B cell (primary cell): ENCODE measurements around the gene S100A16.
"Not testable (repeated sequence)": the region's sequence is repeated elsewhere in the genome, so short reads cannot be mapped to it uniquely, and the experiment has no call there.

Source experiments
- EZH2 ChIP-seq: IDR thresholded peaks from 2 replicates; pipeline ENCODE4 v1.6.1; 2012; ENCODE audit warnings: borderline replicate concordance, low read depth, mild to moderate bottlenecking, moderate library complexity, low read length; ENCODE audit not compliant: insufficient read depth, poor library complexity, severe bottlenecking
- TF ChIP-seq, protein P1 (sequence below): fragments of 200-600 bp; IDR thresholded peaks from one replicate; pipeline ENCODE4 v1.8.0; 2022; ENCODE audit warnings: antibody characterized with exemption, mild to moderate bottlenecking

- TF ChIP-seq, protein P1, sequence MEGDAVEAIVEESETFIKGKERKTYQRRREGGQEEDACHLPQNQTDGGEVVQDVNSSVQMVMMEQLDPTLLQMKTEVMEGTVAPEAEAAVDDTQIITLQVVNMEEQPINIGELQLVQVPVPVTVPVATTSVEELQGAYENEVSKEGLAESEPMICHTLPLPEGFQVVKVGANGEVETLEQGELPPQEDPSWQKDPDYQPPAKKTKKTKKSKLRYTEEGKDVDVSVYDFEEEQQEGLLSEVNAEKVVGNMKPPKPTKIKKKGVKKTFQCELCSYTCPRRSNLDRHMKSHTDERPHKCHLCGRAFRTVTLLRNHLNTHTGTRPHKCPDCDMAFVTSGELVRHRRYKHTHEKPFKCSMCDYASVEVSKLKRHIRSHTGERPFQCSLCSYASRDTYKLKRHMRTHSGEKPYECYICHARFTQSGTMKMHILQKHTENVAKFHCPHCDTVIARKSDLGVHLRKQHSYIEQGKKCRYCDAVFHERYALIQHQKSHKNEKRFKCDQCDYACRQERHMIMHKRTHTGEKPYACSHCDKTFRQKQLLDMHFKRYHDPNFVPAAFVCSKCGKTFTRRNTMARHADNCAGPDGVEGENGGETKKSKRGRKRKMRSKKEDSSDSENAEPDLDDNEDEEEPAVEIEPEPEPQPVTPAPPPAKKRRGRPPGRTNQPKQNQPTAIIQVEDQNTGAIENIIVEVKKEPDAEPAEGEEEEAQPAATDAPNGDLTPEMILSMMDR, result not testable (repeated sequence)
- TF ChIP-seq EZH2, result not testable (repeated sequence)
Measured at GRCh38 chr1:153583514-153583913, 29.4 kb downstream of the S100A16 start.
